ENCODE results near the gene SETD7.

- TF ChIP-seq CTCF (conservative IDR thresholded peaks at IDR 0.05 in 1 of 2, IDR thresholded peaks at IDR 0.05 in 1 of 2; ENCODE audit: extremely low read depth in 1 of 2, insufficient read depth in 1 of 2, low read depth in 1 of 2, low read length in 2 of 2) (no peak), EZH2 (IDR thresholded peaks at IDR 0.05; ENCODE audit: borderline replicate concordance, low read length) (no peak)
Measured at GRCh38 chr4:139533511-139533910, 22.5 kb downstream of the SETD7 start.
